HAP-1 (cell line): ENCODE data around the gene SPAG6.
A peak's percentile ranks its signal among the peaks of the same experiment; 100 is the strongest.
"Not testable (repeated sequence)": the region's sequence is repeated elsewhere in the genome, so short reads cannot be mapped to it uniquely, and the experiment has no call there.

Experiments
- DNase-seq, 2 experiments: peaks; one replicate each; pipeline ENCODE4 v3.0.0-alpha.2; 2016 to 2020; ENCODE audit warnings: low spot score in 2 of 2
- H3K27me3 ChIP-seq: fragments of 250-450 bp; sonication (Bioruptor Pico); 2 replicates; pipeline ENCODE4 v1.5.1; 2020; ENCODE audit warnings: low read depth, mild to moderate bottlenecking, moderate library complexity
- H3K36me3 ChIP-seq: fragments of 250-450 bp; sonication (Bioruptor Pico); replicated peaks from 2 replicates; pipeline ENCODE4 v1.5.1; 2020; ENCODE audit warnings: mild to moderate bottlenecking
- H3K4me1 ChIP-seq: fragments of 250-450 bp; sonication (Bioruptor Pico); 2 replicates; pipeline ENCODE4 v1.5.1; 2020; ENCODE audit warnings: mild to moderate bottlenecking
- H3K4me3 ChIP-seq: fragments of 250-450 bp; sonication (Bioruptor Pico); 2 replicates; pipeline ENCODE4 v1.5.1; 2020; ENCODE audit warnings: mild to moderate bottlenecking, moderate library complexity
- H3K9me3 ChIP-seq: fragments of 250-450 bp; sonication (Bioruptor Pico); 2 replicates; pipeline ENCODE4 v1.5.1; 2020; ENCODE audit warnings: mild to moderate bottlenecking, moderate library complexity
- in situ Hi-C: fragments of 300-500 bp; cut with MboI; formaldehyde crosslinking; loops from 3 replicates; pipeline ENCODE4 v1.14.3; 2020; ENCODE audit warnings: low sequenced_read_pairs, inconsistent platforms, mixed read lengths

The SPAG6 gene

DNA sequence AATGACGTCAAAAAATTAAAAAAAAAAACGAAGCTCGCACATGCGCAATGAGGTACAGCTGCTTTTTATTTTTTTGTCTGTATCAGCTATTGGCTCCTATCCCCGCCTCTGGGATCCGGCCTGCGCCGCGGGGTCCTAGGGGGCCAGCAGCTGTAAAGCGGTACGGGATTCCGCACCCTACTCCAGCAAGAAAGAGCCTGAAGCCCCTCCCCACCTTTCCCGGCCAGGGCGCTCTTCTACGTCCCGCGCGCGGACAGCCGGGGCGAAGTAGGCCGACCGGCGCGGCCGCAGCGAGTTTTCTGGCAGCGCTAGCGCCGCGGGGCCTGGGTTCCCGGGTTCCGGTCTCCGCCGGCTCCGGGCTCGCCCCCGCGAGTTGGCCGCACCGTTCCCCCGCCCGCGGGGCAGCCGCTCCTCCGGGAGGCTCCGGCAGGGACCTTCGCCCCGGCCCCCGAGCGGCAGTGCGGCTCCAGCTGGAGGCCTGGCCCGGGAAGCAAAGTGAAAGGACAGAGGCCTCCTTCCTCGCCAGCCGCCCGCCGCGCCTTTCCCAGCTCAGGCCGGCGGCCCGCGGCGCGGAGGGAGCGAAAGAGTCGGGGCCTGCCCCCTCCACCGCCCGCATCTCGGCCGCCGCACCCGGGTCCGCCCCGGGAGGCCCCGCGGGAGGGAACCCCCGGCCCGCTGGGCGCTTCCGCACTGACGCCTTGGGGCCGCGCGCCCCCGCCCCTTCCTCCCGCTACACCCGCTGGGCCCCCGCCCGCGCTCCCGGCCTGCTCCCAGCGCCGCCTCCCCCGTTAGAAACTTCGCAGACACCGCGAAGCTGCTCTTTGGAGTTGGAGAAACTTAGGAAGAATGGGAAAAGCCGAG lies 4.7 kb upstream of the SPAG6 start:
- Histone ChIP-seq H3K36me3 (no peaks in the 10 kb centered on the region), H3K27me3 (peaks cover 44% of the 10 kb centered on the region), H3K9me3 (no peaks in the 10 kb centered on the region), H3K4me3 (peak overlapping the region; percentile 57), H3K4me1 (peaks cover 45% of the 10 kb centered on the region)
- DNase-seq: peak; percentile 65 to 80
- in situ Hi-C loops: no loop called here

DNA sequence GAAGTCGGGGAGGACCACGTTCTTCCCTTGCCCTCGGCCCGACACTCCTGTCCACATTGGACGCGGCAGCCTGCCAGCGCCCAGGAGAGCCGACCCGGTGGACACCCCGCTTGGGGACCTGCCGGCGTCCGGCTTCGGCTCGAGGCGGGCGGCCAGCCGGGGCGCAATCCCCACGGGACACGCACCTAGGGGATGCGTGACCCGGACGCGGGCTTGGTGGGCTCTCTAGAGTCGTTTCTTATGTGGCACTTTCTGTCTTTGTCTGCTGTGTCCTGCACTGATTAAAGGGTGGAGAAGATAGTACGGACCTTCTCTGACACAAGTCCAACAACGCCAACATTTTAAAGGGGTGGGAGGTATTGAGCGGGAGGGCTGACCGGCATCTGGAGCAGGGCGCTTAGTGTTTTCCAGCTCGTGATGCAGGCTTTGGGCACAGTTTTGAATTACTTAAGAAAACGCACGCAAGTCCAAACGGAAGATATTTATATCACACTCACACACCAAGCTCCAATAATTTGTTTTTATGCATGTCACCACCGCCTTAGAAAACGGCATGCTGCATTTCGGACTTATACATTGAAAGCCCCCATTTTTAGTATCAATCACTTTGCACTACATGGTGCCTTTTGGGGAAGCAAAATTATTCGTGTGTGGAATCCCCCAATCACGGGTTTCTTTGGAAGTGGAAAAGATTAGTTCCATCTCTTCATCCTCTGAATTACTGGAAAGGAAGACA lies 3.9 kb upstream of the SPAG6 start:
- in situ Hi-C loops: no loop called here
- Histone ChIP-seq H3K4me3 (peak overlapping the region; percentile 57), H3K27me3 (peaks cover 44% of the 10 kb centered on the region), H3K9me3 (no peaks in the 10 kb centered on the region), H3K36me3 (no peaks in the 10 kb centered on the region), H3K4me1 (peaks cover 45% of the 10 kb centered on the region)
- DNase-seq: no peak

GRCh38 chr10:22341926-22342196 lies 3.4 kb upstream of the SPAG6 start:
- in situ Hi-C loops: no loop called here
- H3K9me3 ChIP-seq: no peaks in the 10 kb centered on the region
- no peak overlapping the region for H3K4me3 ChIP-seq
- H3K4me1 ChIP-seq: peaks cover 45% of the 10 kb centered on the region
- H3K36me3 ChIP-seq: no peaks in the 10 kb centered on the region
- H3K27me3 ChIP-seq: peaks cover 40% of the 10 kb centered on the region
- DNase-seq: no peak

- Histone ChIP-seq H3K27me3 (peaks cover 34% of the 10 kb centered on the region), H3K4me3 (no peak overlapping the region), H3K4me1 (peaks cover 43% of the 10 kb centered on the region), H3K36me3 (no peaks in the 10 kb centered on the region), H3K9me3 (no peaks in the 10 kb centered on the region)
- DNase-seq: no peak
- in situ Hi-C loops: no loop called here
Observed at GRCh38 chr10:22342421-22342820, 2.9 kb upstream of the SPAG6 start.

DNA sequence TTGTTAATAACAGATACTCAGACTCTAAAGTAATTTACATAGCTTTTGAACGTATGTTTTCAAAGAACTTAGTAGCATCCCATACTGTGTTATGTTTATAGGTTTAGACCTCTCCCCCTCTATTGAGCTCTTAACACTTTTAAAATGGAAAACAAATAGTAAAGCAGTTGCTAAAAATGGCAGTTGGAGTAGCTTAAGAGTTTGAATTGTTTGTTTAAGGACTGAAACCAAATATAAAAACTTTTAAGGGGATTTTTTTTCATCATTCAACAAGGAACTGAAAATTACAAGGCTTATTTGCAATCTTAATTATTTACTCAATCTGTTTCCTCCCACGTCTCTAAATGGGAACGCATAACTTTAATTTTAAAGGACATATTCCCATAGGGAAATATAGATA lies 1.6 kb upstream of the SPAG6 start:
- no peak overlapping the region for H3K4me3 ChIP-seq
- no peak for DNase-seq
- H3K36me3 ChIP-seq: no peaks in the 10 kb centered on the region
- H3K27me3 ChIP-seq: peaks cover 28% of the 10 kb centered on the region
- in situ Hi-C loops: no loop called here
- no peaks in the 10 kb centered on the region for H3K9me3 ChIP-seq
- H3K4me1 ChIP-seq: peaks cover 33% of the 10 kb centered on the region

GRCh38 chr10:22344249-22344648 lies 1.0 kb upstream of the SPAG6 start:
- no peak for DNase-seq
- Histone ChIP-seq H3K4me1 (peaks cover 30% of the 10 kb centered on the region), H3K9me3 (no peaks in the 10 kb centered on the region), H3K4me3 (no peak overlapping the region), H3K27me3 (peaks cover 23% of the 10 kb centered on the region), H3K36me3 (no peaks in the 10 kb centered on the region)
- in situ Hi-C loops: no loop called here

- Histone ChIP-seq H3K4me3 (no peak overlapping the region), H3K36me3 (no peaks in the 10 kb centered on the region), H3K27me3 (peaks cover 17% of the 10 kb centered on the region), H3K4me1 (peaks cover 31% of the 10 kb centered on the region), H3K9me3 (no peaks in the 10 kb centered on the region)
- DNase-seq: no peak
- in situ Hi-C loops: no loop called here
Observed at GRCh38 chr10:22344781-22345300, 455 bp upstream of the SPAG6 start.

- no peaks in the 10 kb centered on the region for H3K9me3 ChIP-seq
- H3K36me3 ChIP-seq: no peaks in the 10 kb centered on the region
- peaks cover 42% of the 10 kb centered on the region for H3K4me1 ChIP-seq
- in situ Hi-C loops: no loop called here
- H3K4me3 ChIP-seq: no peak overlapping the region
- peaks cover 16% of the 10 kb centered on the region for H3K27me3 ChIP-seq
- no peak for DNase-seq
Observed at GRCh38 chr10:22346096-22346661, 883 bp downstream of the SPAG6 start.

DNA sequence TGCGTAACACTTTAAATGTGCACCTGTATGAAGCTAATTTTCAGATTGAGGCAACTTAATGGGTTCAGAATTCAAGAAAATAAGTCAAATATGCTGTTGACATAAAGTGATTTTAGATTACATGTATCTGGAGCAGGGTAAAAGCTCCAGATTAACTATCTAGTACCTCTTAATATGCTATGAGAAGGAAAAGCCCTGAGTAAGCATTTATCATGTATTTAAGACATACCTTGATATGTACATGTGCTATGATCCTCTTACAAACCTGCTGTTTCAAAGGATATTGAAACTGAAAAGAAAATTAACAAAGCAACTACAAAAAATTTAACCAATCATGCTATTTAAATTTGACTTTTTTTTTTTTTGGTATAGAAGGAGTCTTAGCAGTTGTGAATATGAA lies 4.5 kb downstream of the SPAG6 start:
- Histone ChIP-seq H3K4me1 (peaks cover 21% of the 10 kb centered on the region), H3K9me3 (no peaks in the 10 kb centered on the region), H3K36me3 (no peaks in the 10 kb centered on the region), H3K27me3 (peaks cover under 1% of the 10 kb centered on the region; the same call in 1 of the 2 replicates), H3K4me3 (no peak overlapping the region)
- in situ Hi-C loops: no loop called here
- DNase-seq: no peak

GRCh38 chr10:22351131-22351703 lies 5.9 kb downstream of the SPAG6 start:
- Histone ChIP-seq H3K27me3 (no peaks in the 10 kb centered on the region), H3K4me3 (no peak overlapping the region), H3K9me3 (no peaks in the 10 kb centered on the region), H3K36me3 (no peaks in the 10 kb centered on the region), H3K4me1 (peaks cover 21% of the 10 kb centered on the region)
- in situ Hi-C loops: no loop called here
- peak; percentile 26 to 30 for DNase-seq

- no peak for DNase-seq
- in situ Hi-C loops: no loop called here
- no peaks in the 10 kb centered on the region for H3K36me3 ChIP-seq
Observed at GRCh38 chr10:22356324-22356873, 11.1 kb downstream of the SPAG6 start.

DNA sequence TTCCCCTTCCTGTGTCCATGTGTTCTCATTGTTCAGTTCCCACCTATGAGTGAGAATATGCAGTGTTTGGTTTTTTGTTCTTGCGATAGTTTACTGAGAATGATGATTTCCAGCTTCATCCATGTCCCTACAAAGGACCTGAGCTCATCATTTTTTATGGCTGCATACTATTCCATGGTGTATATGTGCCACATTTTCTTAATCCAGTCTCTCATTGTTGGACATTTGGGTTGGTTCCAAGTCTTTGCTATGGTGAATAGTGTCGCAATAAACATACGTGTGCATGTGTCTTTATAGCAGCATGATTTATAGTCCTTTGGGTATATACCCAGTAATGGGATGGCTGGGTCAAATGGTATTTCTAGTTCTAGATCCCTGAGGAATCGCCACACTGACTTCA lies 12.5 kb downstream of the SPAG6 start:
- in situ Hi-C loops, H3K4me3 ChIP-seq, H3K9me3 ChIP-seq, DNase-seq, H3K36me3 ChIP-seq, H3K4me1 ChIP-seq, H3K27me3 ChIP-seq: not testable (repeated sequence)

More at GRCh38 chr10:22356324-22356873, 11.1 kb downstream of the SPAG6 start:
- Histone ChIP-seq H3K9me3 (no peaks in the 10 kb centered on the region), H3K27me3 (no peaks in the 10 kb centered on the region), H3K4me1 (peaks cover 2% of the 10 kb centered on the region), H3K4me3 (no peak overlapping the region)

DNA sequence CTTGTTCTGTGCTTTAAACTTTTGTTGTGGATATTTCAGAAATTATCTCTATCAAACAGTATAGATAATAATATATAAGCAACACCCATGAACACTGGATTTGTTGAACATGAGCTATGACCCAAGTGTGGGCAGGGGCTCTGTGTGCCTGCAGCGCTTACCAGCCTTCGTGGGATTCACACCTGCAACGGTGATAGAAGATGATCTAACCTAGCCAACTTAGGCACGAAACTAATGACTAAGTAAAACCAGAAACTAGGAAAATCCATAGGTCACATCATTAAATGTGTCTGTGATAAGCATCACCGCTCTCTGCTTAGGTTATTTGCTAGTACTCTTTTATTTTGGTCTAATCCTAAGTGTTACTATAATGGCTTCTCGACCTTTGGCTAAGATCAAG lies 18.0 kb downstream of the SPAG6 start:
- in situ Hi-C loops: no loop called here
- Histone ChIP-seq H3K4me3 (no peak overlapping the region), H3K36me3 (no peaks in the 10 kb centered on the region), H3K27me3 (no peaks in the 10 kb centered on the region), H3K9me3 (no peaks in the 10 kb centered on the region), H3K4me1 (peaks cover 25% of the 10 kb centered on the region)
- DNase-seq: no peak
